Sciatic nerve (tissue), 2 donors: ENCODE measurements around the gene ORAI3. TPM values are rescaled to one million over a fixed set of nuclear protein-coding genes. Genes with fewer than 3 reads are reported as not detected.

Experiments
- ATAC-seq: fragments of 200-7000 bp; cut with Tn5 transposase; one replicate; pipeline ENCODE4 v1.9.1; 2020; ENCODE audit warnings: mild to moderate bottlenecking, moderate library complexity
- DNase-seq: peaks from one replicate; pipeline ENCODE4 v3.0.0-alpha.2; 2020; ENCODE audit warnings: low spot score
- intact Hi-C: fragments of 100-400 bp; cut with DNase I; formaldehyde crosslinking; loops from one replicate; pipeline ENCODE4 v1.14.2; 2022
- total RNA-seq: library from RNA; stranded (reverse); fragmentation: NEBNext Ultra II Directional; extraction: Animal tissue kit (Norgen Biotek cat#: 25700); gene quantifications from one replicate; pipeline ENCODE4 v1.2.1, GENCODE V29; 2021
- donor health status: DM: no; HTN: no; CAD: no.
- donor health status: DM: no; HTN: no; CAD: no.

ORAI3 gene
- total RNA-seq: 21.8 TPM

DNA sequence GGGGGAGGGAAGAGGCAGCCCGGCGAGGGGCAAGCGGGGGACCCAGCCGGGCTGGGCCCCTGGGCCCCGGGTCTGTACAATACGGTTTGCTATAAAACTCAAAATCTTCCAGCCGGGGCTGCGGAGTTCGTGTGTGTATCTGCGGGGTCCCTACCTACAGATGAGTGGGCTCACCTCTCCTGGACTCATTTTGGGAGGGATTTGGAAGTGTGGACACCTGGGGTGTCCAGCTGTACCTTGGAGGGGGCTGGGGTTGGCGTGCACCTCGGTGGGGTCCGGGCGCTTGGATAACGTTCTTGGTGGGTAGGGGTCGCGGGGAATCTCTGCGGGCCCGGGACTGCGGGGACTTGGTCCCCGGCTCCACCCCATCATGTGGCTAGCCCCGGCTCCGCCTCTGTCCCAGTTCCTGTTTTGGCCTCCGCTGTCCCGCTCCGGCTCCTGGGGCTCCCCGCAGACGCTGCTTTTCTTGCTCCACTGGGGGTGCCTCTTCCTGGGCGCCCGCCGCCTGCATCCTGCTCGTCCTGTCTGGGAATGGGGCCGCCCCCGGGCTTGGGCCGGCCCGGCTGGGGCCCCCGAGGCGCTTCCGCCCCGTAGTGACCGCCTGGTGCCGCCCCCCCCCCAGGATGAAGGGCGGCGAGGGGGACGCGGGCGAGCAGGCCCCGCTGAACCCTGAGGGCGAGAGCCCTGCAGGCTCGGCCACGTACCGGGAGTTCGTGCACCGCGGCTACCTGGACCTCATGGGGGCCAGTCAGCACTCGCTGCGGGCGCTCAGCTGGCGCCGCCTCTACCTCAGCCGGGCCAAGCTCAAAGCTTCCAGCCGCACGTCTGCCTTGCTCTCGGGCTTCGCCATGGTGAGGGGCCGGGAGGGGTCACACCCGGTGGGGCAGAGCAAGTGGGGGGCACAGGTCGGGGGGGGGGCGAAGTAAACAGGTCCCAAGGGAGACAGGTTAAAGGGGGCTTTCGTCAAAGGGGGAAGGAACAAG lies at the start of gene ORAI3:
Gene ORAI3 (plus strand): TSS at position 402 of the 983 bp plus-strand sequence. CDS start 222 bp downstream, at position 624.
- DNase-seq: peak; percentile 90
- intact Hi-C loops: no loop called here
- ATAC-seq: peak; percentile 66

GRCh38 chr16:30899794-30900193 lies 49.1 kb upstream of the ORAI3 start:
- DNase-seq: no peak
- intact Hi-C loops: no loop called here
- no peak for ATAC-seq

GRCh38 chr16:30900588-30900987 lies 48.3 kb upstream of the ORAI3 start:
- ATAC-seq (no peak), DNase-seq (no peak)
- intact Hi-C loops: no loop called here

DNA sequence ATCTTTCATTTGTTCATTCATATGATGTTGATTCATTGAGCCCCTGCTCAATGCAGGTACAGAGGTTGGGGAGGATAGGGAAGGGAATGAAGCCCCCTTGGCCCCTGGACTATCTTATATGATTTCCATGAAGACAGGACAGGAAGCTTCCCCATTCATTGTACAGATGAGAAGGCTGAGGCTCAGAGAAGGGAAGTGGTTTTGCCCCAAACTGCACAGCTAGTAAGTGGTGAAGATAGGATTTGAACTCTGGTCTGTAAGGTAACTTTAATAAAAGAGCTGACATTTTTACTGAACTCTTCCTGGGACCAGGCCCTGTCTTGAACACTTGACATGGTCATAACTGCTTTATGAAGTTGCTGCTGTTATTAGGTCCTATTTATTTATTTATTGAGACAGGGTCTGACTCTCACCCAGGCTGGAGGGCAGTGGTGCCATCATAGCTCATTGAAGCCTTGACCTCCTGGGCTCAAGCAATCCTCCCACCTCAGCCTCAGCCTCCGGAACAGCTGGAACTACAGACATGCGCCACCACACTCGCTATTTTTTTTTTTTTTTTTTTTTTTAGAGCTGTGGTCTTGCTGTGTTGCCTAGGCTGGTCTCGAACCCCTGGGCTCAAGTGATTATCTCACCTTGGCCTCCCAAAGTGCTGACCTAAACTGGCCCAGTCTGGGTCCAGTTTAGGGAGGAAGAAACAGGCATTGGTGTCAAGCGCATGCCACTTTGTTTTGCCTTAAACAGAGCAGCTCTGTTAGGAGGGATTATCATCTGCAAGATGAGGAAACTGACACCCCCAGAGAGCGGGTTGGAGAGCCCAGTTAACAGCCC lies 47.5 kb upstream of the ORAI3 start:
- intact Hi-C loops: no loop called here
- DNase-seq (no peak), ATAC-seq (no peak)

DNA sequence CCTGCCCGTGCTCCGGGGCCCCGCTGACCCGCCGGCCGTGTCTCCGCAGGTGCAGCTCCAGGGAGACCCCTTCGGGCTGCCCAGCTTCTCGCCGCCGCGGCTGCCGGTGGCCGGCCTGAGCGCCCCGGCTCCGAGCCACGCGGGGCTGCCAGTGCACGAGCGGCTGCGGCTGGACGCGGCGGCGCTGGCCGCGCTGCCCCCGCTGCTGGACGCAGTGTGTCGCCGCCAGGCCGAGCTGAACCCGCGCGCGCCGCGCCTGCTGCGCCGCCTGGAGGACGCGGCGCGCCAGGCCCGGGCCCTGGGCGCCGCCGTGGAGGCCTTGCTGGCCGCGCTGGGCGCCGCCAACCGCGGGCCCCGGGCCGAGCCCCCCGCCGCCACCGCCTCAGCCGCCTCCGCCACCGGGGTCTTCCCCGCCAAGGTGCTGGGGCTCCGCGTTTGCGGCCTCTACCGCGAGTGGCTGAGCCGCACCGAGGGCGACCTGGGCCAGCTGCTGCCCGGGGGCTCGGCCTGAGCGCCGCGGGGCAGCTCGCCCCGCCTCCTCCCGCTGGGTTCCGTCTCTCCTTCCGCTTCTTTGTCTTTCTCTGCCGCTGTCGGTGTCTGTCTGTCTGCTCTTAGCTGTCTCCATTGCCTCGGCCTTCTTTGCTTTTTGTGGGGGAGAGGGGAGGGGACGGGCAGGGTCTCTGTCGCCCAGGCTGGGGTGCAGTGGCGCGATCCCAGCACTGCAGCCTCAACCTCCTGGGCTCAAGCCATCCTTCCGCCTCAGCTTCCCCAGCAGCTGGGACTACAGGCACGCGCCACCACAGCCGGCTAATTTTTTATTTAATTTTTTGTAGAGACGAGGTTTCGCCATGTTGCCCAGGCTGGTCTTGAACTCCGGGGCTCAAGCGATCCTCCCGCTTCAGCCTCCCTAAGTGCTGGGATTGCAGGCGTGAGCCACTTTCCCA lies 46.6 kb upstream of the ORAI3 start:
- ATAC-seq (peak; percentile 60), DNase-seq (peak; percentile 79)
- intact Hi-C loops: no loop called here

- ATAC-seq (peak; percentile 5), DNase-seq (no peak)
- intact Hi-C loops: no loop called here
Measured at GRCh38 chr16:30903002-30903401, 45.9 kb upstream of the ORAI3 start.

- DNase-seq (no peak), ATAC-seq (peak; percentile 71)
- intact Hi-C loops: no loop called here
Measured at GRCh38 chr16:30903596-30903995, 45.3 kb upstream of the ORAI3 start.

- intact Hi-C loops: no loop called here
- no peak for DNase-seq
- no peak for ATAC-seq
Measured at GRCh38 chr16:30904114-30904780, 44.6 kb upstream of the ORAI3 start.

- intact Hi-C loops: no loop called here
- DNase-seq (no peak), ATAC-seq (no peak)
Measured at GRCh38 chr16:30907064-30907463, 41.8 kb upstream of the ORAI3 start.

- intact Hi-C loops: no loop called here
- DNase-seq (no peak), ATAC-seq (no peak)
Measured at GRCh38 chr16:30910427-30911029, 38.3 kb upstream of the ORAI3 start.

DNA sequence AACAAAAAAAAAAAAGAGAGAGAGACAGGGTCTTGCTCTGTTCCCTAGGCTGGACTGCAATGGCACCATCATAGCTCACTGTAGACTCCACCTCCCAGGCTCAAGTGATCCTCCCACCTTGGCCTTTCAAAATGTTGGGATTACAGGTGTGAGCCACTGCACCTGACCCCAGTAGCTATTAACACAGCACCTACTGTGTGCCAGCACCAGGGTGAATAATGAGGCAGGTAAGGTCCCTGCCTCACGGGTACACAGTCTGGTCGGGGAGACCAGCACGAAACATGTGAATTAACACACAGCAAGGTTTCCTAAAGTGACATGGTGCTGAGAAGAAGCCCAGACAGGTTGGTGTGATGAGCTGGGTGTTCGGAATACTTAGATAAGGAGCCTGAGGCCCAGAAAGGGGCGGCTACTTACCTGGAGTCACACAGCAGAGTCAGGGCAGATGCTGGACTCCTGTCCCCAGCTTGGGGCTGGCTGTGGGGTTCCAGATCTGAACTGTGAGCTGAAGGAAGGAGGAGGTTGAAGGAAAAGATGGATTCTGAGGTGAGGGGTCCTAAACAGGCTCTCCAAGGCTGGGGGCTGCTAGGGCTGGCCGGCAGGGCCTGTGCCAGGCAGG lies 36.0 kb upstream of the ORAI3 start:
- intact Hi-C loops: no loop called here
- ATAC-seq (no peak), DNase-seq (no peak)

- intact Hi-C loops: no loop called here
- ATAC-seq (no peak), DNase-seq (no peak)
Measured at GRCh38 chr16:30914830-30915229, 34.0 kb upstream of the ORAI3 start.

- ATAC-seq (no peak), DNase-seq (no peak)
- intact Hi-C loops: no loop called here
Measured at GRCh38 chr16:30918614-30919013, 30.3 kb upstream of the ORAI3 start.

- intact Hi-C loops: no loop called here
- ATAC-seq: no peak
- no peak for DNase-seq
Measured at GRCh38 chr16:30920891-30921290, 28.0 kb upstream of the ORAI3 start.

DNA sequence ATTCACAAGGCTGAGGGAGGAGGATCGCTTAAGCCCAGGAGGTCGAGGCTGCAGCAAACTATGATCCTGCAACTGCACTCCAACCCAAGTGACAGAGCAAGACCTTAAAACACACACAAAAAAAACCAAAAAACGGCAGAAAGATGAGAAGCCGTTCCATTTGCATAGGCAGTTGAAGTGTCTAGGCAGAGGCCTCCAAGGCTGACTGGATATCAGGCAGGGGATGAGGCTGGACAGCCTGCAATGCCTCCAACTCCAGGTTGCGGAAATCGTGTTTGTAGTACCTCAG lies 27.5 kb upstream of the ORAI3 start:
- no peak for ATAC-seq
- intact Hi-C loops: no loop called here
- DNase-seq: no peak

- peak; percentile 39 for ATAC-seq
- intact Hi-C loops: no loop called here
- peak; percentile 95 for DNase-seq
Measured at GRCh38 chr16:30921748-30922419, 27.0 kb upstream of the ORAI3 start.

DNA sequence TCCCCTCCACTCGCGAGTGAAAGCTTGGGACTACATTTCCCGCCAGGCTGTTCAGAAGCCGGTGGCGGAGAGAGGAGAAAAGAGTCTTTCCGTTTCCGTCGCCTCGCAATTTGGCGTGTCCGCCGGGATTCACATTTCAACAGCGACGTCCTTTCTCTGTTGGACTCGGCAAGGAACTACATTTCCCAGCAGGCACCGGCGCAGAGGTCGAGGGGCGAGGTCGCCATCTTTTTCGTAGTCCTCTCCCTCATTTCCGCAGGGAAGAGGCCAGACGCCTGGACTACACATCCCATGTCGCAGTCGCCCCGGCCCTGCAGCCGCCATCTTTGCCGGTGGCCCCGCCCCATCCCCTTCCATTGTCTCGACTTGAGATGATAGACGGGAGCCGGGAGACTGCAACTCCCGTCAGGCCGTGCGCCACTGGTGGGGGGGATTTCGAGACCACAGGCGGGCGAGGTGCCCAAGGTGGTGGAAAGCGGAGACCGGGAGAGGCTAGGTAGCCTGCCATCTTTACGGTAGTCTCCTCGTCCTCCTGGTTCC lies 26.4 kb upstream of the ORAI3 start:
- DNase-seq: peak; percentile 99
- intact Hi-C loops: no loop called here
- peak; percentile 92 for ATAC-seq
